Measurements from ENCODE around the gene LYL1. TPM values are rescaled to one million over a fixed set of nuclear protein-coding genes. Genes with fewer than 3 reads are reported as not detected.

The LYL1 gene
- total RNA-seq, 1 experiment from 2014 or later = 0.63 TPM

- WGBS (ENCODE audit: extremely low coverage, insufficient read length, low lambda C conversion rate) = no CpG with 5 or more reads among the region's 16 CpGs
- Mint-ChIP-seq H3K27me3 (ENCODE audit: low read depth) (peaks cover 84% of the 10 kb centered on the region), H3K4me1 (peaks cover 35 to 51% of the 10 kb centered on the region in 2 experiments), H3K27ac (no peak overlapping the region), H3K36me3 (ENCODE audit: insufficient read depth in 1 of 3, low read depth in 3 of 3) (no peaks in the 10 kb centered on the region; a peak in 1 of 7 replicates), H3K9me3 (peaks cover 0 to 7% of the 10 kb centered on the region in 2 experiments; a peak in 1 of 5 replicates), H3K4me3 (peak overlapping the region; percentile 55 to 76)
- Histone ChIP-seq H3K18ac (ENCODE audit: insufficient read length, low read depth, low read length) (no peak overlapping the region), H3K27ac (ENCODE audit: insufficient read length, low read depth, low read length) (no peak overlapping the region), H2AK5ac (ENCODE audit: insufficient read length, low read length) (no peak overlapping the region), H3K4ac (ENCODE audit: low read depth, low read length) (no peak overlapping the region), H2BK5ac (ENCODE audit: insufficient read length, low read length) (no peak overlapping the region), H3K14ac (ENCODE audit: insufficient read depth, low read length) (no peak overlapping the region), H2BK12ac (ENCODE audit: insufficient read length, low read depth, low read length) (no peak overlapping the region), H4K8ac (replicated peaks; ENCODE audit: insufficient read length, low read depth, low read length) (no peak overlapping the region), H3K9me3 (ENCODE audit: control insufficient read depth, low read depth, low read length) (no peaks in the 10 kb centered on the region), H3K23me2 (ENCODE audit: insufficient read length, low read depth, low read length, poor library complexity, severe bottlenecking) (peaks cover 13% of the 10 kb centered on the region), H3K4me1 (ENCODE audit: insufficient read depth, low read length) (0 out of 2 replicates have a peak, but pooled peaks cover 2% of the 10 kb centered on the region), H2BK120ac (ENCODE audit: low read depth, low read length, poor library complexity, severe bottlenecking) (no peak overlapping the region), H3K4me2 (ENCODE audit: insufficient read depth, insufficient read length, low read length) (peak overlapping the region; percentile 67), H2BK15ac (ENCODE audit: low read depth, low read length) (no peak overlapping the region), H3K56ac (ENCODE audit: insufficient read length, low read depth, low read length) (no peak overlapping the region), H3K9ac (ENCODE audit: extremely low read depth, insufficient read length, low read length) (no peak overlapping the region), H2BK20ac (ENCODE audit: low read depth, low read length, poor library complexity, severe bottlenecking) (no peak overlapping the region), H3K27me3 (ENCODE audit: insufficient read depth, low read length) (peaks cover 32% of the 10 kb centered on the region; the same call in 1 of the 2 replicates), H3K79me2 (ENCODE audit: insufficient read depth, low read length) (no peaks in the 10 kb centered on the region), H2AFZ (ENCODE audit: low read length) (no peak overlapping the region), H3T11ph (ENCODE audit: low read length) (no peak overlapping the region), H3K23ac (ENCODE audit: insufficient read length, low read depth, low read length) (no peak overlapping the region), H4K5ac (ENCODE audit: insufficient read length, low read depth, low read length) (no peak overlapping the region), H4K91ac (ENCODE audit: insufficient read length, low read depth, low read length) (no peak overlapping the region), H3K79me1 (ENCODE audit: insufficient read depth, low read depth, low read length, poor library complexity, severe bottlenecking) (no peaks in the 10 kb centered on the region), H4K20me1 (ENCODE audit: control insufficient read depth, insufficient read depth, insufficient read length) (no peaks in the 10 kb centered on the region)
- DNase-seq = peak; percentile 84
- TF ChIP-seq CTCF (conservative IDR thresholded peaks at IDR 0.05) = no peak
Observed at GRCh38 chr19:13094771-13095392, 7.8 kb downstream of the LYL1 start.

All from H9 (cell line).